Measurements from ENCODE around the gene RNF207. TPM values are rescaled to one million over a fixed set of nuclear protein-coding genes. Genes with fewer than 3 reads are reported as not detected.

RNF207 gene
- total and polyA plus RNA-seq, 2 of the 13 experiments (the other 11 are each of a cell fraction or from before 2014, with no cell fraction given): 9.8 to 15.9 TPM

DNA sequence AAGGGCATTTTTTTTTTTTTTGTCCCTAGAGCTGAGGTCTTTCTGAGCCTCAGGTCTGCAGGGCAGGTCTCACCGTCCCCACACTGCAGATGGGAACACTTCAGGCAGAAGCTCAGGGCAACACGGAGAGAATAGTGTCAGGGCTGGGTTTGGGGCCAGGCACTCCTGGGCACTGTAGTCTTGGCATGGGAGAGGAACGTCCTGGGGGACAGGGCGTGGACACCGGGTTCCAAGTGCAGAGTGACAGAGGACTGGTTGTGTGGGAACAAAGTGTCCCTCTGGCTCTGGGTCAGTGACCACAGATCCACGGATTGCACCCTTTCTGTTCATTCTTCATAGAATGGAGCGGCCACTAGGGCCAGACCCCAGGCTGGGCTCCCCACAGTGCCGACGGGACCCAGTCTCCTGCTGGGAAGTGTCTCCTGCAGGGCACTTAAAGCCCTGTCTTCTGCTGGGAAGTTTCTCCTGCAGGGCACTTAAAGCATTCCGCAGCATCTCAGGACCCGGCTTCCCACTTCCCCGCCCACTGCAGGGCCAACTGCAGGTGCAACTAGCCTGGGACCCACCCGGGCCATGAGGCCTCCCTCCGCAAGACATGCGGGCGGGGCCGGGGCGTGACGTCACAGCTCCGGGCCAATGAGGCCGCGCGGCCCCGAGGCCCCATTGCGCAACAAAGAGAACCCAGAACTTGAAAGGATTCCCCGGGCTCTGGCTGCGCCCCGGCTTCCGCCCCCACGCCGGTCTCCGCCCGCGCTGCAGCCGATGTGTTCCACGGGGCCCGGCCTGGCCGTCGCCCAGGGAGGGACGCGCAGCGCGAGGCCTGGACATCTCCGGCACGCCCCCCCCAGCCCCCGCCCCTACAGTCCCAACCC, 53.8 kb downstream of the RNF207 start (continued):
- TF ChIP-seq, protein P1, sequence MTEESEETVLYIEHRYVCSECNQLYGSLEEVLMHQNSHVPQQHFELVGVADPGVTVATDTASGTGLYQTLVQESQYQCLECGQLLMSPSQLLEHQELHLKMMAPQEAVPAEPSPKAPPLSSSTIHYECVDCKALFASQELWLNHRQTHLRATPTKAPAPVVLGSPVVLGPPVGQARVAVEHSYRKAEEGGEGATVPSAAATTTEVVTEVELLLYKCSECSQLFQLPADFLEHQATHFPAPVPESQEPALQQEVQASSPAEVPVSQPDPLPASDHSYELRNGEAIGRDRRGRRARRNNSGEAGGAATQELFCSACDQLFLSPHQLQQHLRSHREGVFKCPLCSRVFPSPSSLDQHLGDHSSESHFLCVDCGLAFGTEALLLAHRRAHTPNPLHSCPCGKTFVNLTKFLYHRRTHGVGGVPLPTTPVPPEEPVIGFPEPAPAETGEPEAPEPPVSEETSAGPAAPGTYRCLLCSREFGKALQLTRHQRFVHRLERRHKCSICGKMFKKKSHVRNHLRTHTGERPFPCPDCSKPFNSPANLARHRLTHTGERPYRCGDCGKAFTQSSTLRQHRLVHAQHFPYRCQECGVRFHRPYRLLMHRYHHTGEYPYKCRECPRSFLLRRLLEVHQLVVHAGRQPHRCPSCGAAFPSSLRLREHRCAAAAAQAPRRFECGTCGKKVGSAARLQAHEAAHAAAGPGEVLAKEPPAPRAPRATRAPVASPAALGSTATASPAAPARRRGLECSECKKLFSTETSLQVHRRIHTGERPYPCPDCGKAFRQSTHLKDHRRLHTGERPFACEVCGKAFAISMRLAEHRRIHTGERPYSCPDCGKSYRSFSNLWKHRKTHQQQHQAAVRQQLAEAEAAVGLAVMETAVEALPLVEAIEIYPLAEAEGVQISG (CRISPR knock-in tag; IDR thresholded peaks at IDR 0.05): 0 out of 2 replicates have a peak, but pooled peaks have one; percentile 12
- TF ChIP-seq ZNF451 (CRISPR knock-in tag; IDR thresholded peaks at IDR 0.05) (0 out of 2 replicates have a peak, but pooled peaks have one; percentile 32), CC2D1A (CRISPR knock-in tag; IDR thresholded peaks at IDR 0.05) (no peak), PHF21A (CRISPR knock-in tag; IDR thresholded peaks at IDR 0.05) (peak; percentile 80), ZNF629 (CRISPR knock-in tag; conservative IDR thresholded peaks at IDR 0.05) (0 out of 2 replicates have a peak, but pooled peaks have one; percentile 15), SP4 (CRISPR knock-in tag; IDR thresholded peaks at IDR 0.05) (peak; percentile 50; the same call in 1 of the 2 replicates), TMF1 (CRISPR knock-in tag; IDR thresholded peaks at IDR 0.05; ENCODE audit: low read depth) (0 out of 2 replicates have a peak, but pooled peaks have one; percentile 38), FOXK1 (CRISPR knock-in tag; IDR thresholded peaks at IDR 0.05; ENCODE audit: borderline replicate concordance, low read depth) (peak; percentile 38; the same call in 1 of the 2 replicates), ZBTB3 (CRISPR knock-in tag; IDR thresholded peaks at IDR 0.05; ENCODE audit: borderline replicate concordance, low read depth) (no peak), KLF16 (CRISPR knock-in tag; IDR thresholded peaks at IDR 0.05) (peak in 1 of 2 experiments; percentile 43; a peak in 1 of 4 replicates), GATAD2A (CRISPR knock-in tag; IDR thresholded peaks at IDR 0.05) (0 out of 2 replicates have a peak, but pooled peaks have one; percentile 26), ZNF547 (CRISPR knock-in tag; IDR thresholded peaks at IDR 0.05) (0 out of 2 replicates have a peak, but pooled peaks have one; percentile 59), NFE2L2 (IDR thresholded peaks at IDR 0.05; ENCODE audit: low read length) (no peak), LCORL (IDR thresholded peaks at IDR 0.05) (no peak), LCORL (CRISPR knock-in tag; IDR thresholded peaks at IDR 0.05) (no peak), FOXO1 (CRISPR knock-in tag; IDR thresholded peaks at IDR 0.05) (no peak)
- TF ChIP-seq, protein P2, sequence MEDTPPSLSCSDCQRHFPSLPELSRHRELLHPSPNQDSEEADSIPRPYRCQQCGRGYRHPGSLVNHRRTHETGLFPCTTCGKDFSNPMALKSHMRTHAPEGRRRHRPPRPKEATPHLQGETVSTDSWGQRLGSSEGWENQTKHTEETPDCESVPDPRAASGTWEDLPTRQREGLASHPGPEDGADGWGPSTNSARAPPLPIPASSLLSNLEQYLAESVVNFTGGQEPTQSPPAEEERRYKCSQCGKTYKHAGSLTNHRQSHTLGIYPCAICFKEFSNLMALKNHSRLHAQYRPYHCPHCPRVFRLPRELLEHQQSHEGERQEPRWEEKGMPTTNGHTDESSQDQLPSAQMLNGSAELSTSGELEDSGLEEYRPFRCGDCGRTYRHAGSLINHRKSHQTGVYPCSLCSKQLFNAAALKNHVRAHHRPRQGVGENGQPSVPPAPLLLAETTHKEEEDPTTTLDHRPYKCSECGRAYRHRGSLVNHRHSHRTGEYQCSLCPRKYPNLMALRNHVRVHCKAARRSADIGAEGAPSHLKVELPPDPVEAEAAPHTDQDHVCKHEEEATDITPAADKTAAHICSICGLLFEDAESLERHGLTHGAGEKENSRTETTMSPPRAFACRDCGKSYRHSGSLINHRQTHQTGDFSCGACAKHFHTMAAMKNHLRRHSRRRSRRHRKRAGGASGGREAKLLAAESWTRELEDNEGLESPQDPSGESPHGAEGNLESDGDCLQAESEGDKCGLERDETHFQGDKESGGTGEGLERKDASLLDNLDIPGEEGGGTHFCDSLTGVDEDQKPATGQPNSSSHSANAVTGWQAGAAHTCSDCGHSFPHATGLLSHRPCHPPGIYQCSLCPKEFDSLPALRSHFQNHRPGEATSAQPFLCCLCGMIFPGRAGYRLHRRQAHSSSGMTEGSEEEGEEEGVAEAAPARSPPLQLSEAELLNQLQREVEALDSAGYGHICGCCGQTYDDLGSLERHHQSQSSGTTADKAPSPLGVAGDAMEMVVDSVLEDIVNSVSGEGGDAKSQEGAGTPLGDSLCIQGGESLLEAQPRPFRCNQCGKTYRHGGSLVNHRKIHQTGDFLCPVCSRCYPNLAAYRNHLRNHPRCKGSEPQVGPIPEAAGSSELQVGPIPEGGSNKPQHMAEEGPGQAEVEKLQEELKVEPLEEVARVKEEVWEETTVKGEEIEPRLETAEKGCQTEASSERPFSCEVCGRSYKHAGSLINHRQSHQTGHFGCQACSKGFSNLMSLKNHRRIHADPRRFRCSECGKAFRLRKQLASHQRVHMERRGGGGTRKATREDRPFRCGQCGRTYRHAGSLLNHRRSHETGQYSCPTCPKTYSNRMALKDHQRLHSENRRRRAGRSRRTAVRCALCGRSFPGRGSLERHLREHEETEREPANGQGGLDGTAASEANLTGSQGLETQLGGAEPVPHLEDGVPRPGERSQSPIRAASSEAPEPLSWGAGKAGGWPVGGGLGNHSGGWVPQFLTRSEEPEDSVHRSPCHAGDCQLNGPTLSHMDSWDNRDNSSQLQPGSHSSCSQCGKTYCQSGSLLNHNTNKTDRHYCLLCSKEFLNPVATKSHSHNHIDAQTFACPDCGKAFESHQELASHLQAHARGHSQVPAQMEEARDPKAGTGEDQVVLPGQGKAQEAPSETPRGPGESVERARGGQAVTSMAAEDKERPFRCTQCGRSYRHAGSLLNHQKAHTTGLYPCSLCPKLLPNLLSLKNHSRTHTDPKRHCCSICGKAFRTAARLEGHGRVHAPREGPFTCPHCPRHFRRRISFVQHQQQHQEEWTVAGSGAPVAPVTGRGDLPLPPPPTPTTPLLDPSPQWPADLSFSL (CRISPR knock-in tag; IDR thresholded peaks at IDR 0.05): no peak
- TF ChIP-seq, protein P3, sequence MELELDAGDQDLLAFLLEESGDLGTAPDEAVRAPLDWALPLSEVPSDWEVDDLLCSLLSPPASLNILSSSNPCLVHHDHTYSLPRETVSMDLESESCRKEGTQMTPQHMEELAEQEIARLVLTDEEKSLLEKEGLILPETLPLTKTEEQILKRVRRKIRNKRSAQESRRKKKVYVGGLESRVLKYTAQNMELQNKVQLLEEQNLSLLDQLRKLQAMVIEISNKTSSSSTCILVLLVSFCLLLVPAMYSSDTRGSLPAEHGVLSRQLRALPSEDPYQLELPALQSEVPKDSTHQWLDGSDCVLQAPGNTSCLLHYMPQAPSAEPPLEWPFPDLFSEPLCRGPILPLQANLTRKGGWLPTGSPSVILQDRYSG (CRISPR knock-in tag; IDR thresholded peaks at IDR 0.05): no peak
